ENCODE data around the gene CAB39. TPM values are rescaled to one million over a fixed set of nuclear protein-coding genes. Genes with fewer than 3 reads are reported as not detected.

The CAB39 gene
- total RNA-seq (2022; extraction: Qiagen RNA extraction; ENCODE audit: low read depth): 46.2 to 63.4 TPM (median 58.5 TPM) in 5 replicates

GRCh38 chr2:230712443-230713330, at the start of gene CAB39:
TSS of gene CAB39 (plus strand) at chr2:230712842. CDS start at chr2:230760002, 47,160 bp downstream.

GRCh38 chr2:230864605-230865306, 152.1 kb downstream of the CAB39 start, which contains the start of gene ITM2C:
TSS of gene ITM2C (plus strand) at chr2:230864942. CDS start at chr2:230865026, 84 bp downstream.

Other genes starting within 250 kb of the CAB39 start
- 73.2 to 79.9 TPM (median 76.6 TPM) in 5 replicates for gene ITM2C, start 152.1 kb downstream of the CAB39 start, total RNA-seq (2022; extraction: Qiagen RNA extraction; ENCODE audit: low read depth)
- 0.04 TPM in 1 of 5 replicates, not detected in the others for gene GPR55, start 212.4 kb downstream of the CAB39 start, total RNA-seq (2022; extraction: Qiagen RNA extraction; ENCODE audit: low read depth)

All from A549 treated with DMSO at 1 μM for 4 hours (cell line).